ENCODE measurements around the gene ZNF580. TPM values are rescaled to one million over a fixed set of nuclear protein-coding genes. Genes with fewer than 3 reads are reported as not detected.

Gene ZNF580
- total RNA-seq, 1 experiment from 2014 or later = 22.8 TPM

- H3T11ph ChIP-seq (ENCODE audit: low read length) = peak within 1 kb of the TSS; percentile 81
- no peaks in the 10 kb centered on the region for H3K79me1 ChIP-seq (ENCODE audit: insufficient read depth, low read depth, low read length, poor library complexity, severe bottlenecking)
- H2BK12ac ChIP-seq (ENCODE audit: insufficient read length, low read depth, low read length) = no peak within 1 kb of the TSS
- H4K5ac ChIP-seq (ENCODE audit: insufficient read length, low read depth, low read length) = peak within 1 kb of the TSS; percentile 86
- peaks cover 22% of the 10 kb centered on the region for H3K23me2 ChIP-seq (ENCODE audit: insufficient read length, low read depth, low read length, poor library complexity, severe bottlenecking)
- H3K14ac ChIP-seq (ENCODE audit: insufficient read depth, low read length) = peak within 1 kb of the TSS; percentile 99
- Mint-ChIP-seq H3K27ac (peak within 1 kb of the TSS; percentile 99 to 100 (median 100)), H3K4me3 (peak within 1 kb of the TSS; percentile 93 to 94), H3K9me3 (peaks cover 0 to 3% of the 10 kb centered on the region in 2 experiments; a peak in 3 of 5 replicates), H3K4me1 (peaks cover 27 to 35% of the 10 kb centered on the region in 2 experiments), H3K36me3 (ENCODE audit: insufficient read depth in 1 of 3, low read depth in 3 of 3) (peaks cover 14 to 58% (median 38%) of the 10 kb centered on the region in 3 experiments), H3K27me3 (ENCODE audit: low read depth) (no peaks in the 10 kb centered on the region; the same call in 1 of the 2 replicates)
- peak within 1 kb of the TSS; percentile 67 for H3K56ac ChIP-seq (ENCODE audit: insufficient read length, low read depth, low read length)
- peaks cover 7% of the 10 kb centered on the region; the same call in 1 of the 2 replicates for H3K4me1 ChIP-seq (ENCODE audit: insufficient read depth, low read length)
- peak within 1 kb of the TSS; percentile 94 for H2AFZ ChIP-seq (ENCODE audit: low read length)
- no peak within 1 kb of the TSS for H2AK5ac ChIP-seq (ENCODE audit: insufficient read length, low read length)
- no peak within 1 kb of the TSS for H3K23ac ChIP-seq (ENCODE audit: insufficient read length, low read depth, low read length)
- peak within 1 kb of the TSS; percentile 84 for H3K27ac ChIP-seq (ENCODE audit: insufficient read length, low read depth, low read length)
- peak; percentile 95 for DNase-seq
- no peak for TF ChIP-seq CTCF (conservative IDR thresholded peaks at IDR 0.05)
- peak within 1 kb of the TSS; percentile 79 for H2BK120ac ChIP-seq (ENCODE audit: low read depth, low read length, poor library complexity, severe bottlenecking)
- H4K20me1 ChIP-seq (ENCODE audit: control insufficient read depth, insufficient read depth, insufficient read length) = peaks cover 5% of the 10 kb centered on the region
- H4K8ac ChIP-seq (replicated peaks; ENCODE audit: insufficient read length, low read depth, low read length) = no peak within 1 kb of the TSS
- peak within 1 kb of the TSS; percentile 14; the same call in 1 of the 2 replicates for H3K4ac ChIP-seq (ENCODE audit: low read depth, low read length)
- H4K91ac ChIP-seq (ENCODE audit: insufficient read length, low read depth, low read length) = peak within 1 kb of the TSS; percentile 76
- H2BK5ac ChIP-seq (ENCODE audit: insufficient read length, low read length) = peak within 1 kb of the TSS; percentile 82
- no CpG with 5 or more reads among the region's 95 CpGs for WGBS (ENCODE audit: extremely low coverage, insufficient read length, low lambda C conversion rate)
- H3K79me2 ChIP-seq (ENCODE audit: insufficient read depth, low read length) = peaks cover 43% of the 10 kb centered on the region
- H2BK15ac ChIP-seq (ENCODE audit: low read depth, low read length) = no peak within 1 kb of the TSS; the same call in 1 of the 2 replicates
- peak within 1 kb of the TSS; percentile 98 for H3K18ac ChIP-seq (ENCODE audit: insufficient read length, low read depth, low read length)
- H3K4me2 ChIP-seq (ENCODE audit: insufficient read depth, insufficient read length, low read length) = peak within 1 kb of the TSS; percentile 98
- no peaks in the 10 kb centered on the region for H3K27me3 ChIP-seq (ENCODE audit: insufficient read depth, low read length)
- peak within 1 kb of the TSS; percentile 99 for H3K9ac ChIP-seq (ENCODE audit: extremely low read depth, insufficient read length, low read length)
- no peaks in the 10 kb centered on the region for H3K9me3 ChIP-seq (ENCODE audit: control insufficient read depth, low read depth, low read length)
- H2BK20ac ChIP-seq (ENCODE audit: low read depth, low read length, poor library complexity, severe bottlenecking) = no peak within 1 kb of the TSS
Observed at GRCh38 chr19:55654868-55655647, 14.3 kb downstream of the ZNF580 start, which contains the start of gene U2AF2. Gene U2AF2, plus strand, starts transcription at chr19:55655035. Its CDS starts 70 bp downstream, at chr19:55655105.
